Heart right ventricle (tissue), 16 donors: Measurements from ENCODE around the gene ANKRD17. TPM values are rescaled to one million over a fixed set of nuclear protein-coding genes. Genes with fewer than 3 reads are reported as not detected.
A peak's percentile ranks its signal among the peaks of the same experiment; 100 is the strongest.

Source experiments
- ATAC-seq, 8 donors: fragments of 200-7000 bp; cut with Tn5 transposase; one replicate each; pipeline ENCODE4 v1.9.1; 2020; ENCODE audit warnings: mild to moderate bottlenecking in 8 of 8, moderate library complexity in 8 of 8, moderate number of reproducible peaks in 1 of 8
- DNase-seq, 2 donors: peaks; one replicate each; pipeline ENCODE4 v3.0.0-alpha.2; 2020
- H3K27ac ChIP-seq, 10 donors: fragments of 200-600 bp; sonication (generic) in 2 of 10; one replicate each; pipeline versions ENCODE4 v1.5.0 to v1.8.0; 2020 to 2022; ENCODE audit warnings: mild to moderate bottlenecking in 3 of 10
- H3K27me3 ChIP-seq, 7 donors: fragments of 200-600 bp; one replicate each; pipeline ENCODE4 v1.8.0; 2021 to 2022; ENCODE audit warnings: mild to moderate bottlenecking in 2 of 7
- H3K36me3 ChIP-seq, 9 donors: fragments of 200-600 bp; sonication (generic) in 1 of 9; one replicate each; pipeline versions ENCODE4 v1.5.0 to v1.8.0; 2020 to 2022; ENCODE audit warnings: mild to moderate bottlenecking in 2 of 9
- H3K4me1 ChIP-seq, 9 donors: fragments of 200-600 bp; sonication (generic) in 1 of 9; one replicate each; pipeline versions ENCODE4 v1.5.0 to v1.8.0; 2020 to 2022; ENCODE audit warnings: mild to moderate bottlenecking in 4 of 9
- H3K4me3 ChIP-seq, 10 donors: fragments of 200-600 bp; sonication (generic) in 2 of 10; one replicate each; pipeline versions ENCODE4 v1.5.0 to v1.8.0; 2020 to 2022; ENCODE audit warnings: mild to moderate bottlenecking in 7 of 10, moderate library complexity in 2 of 10
- H3K9me3 ChIP-seq, 11 donors: fragments of 200-600 bp in 10 of 11; sonication (generic) in 2 of 11; one replicate each; pipeline versions ENCODE4 v1.5.0 to v1.8.0; 2013 to 2022; ENCODE audit warnings: mild to moderate bottlenecking in 2 of 11, control low read depth in 1 of 11, moderate library complexity in 1 of 11
- CTCF ChIP-seq, 9 donors: fragments of 200-600 bp; sonication (generic) in 2 of 9; IDR thresholded peaks; one replicate each; pipeline versions ENCODE4 v1.5.0 to v1.8.0; 2021 to 2022; ENCODE audit warnings: antibody characterized with exemption in 9 of 9, mild to moderate bottlenecking in 5 of 9, moderate library complexity in 1 of 9
- WGBS, 2 donors: extraction: QIAGEN DNeasy Blood & Tissue Kit; methylation state at CpG; one replicate each; pipeline ENCODE4 v1.1.7; 2013; ENCODE audit warnings: inconsistent platforms in 1 of 2; 5-methylcytosine and 5-hydroxymethylcytosine counted together
- intact Hi-C, 10 donors: fragments of 100-400 bp; cut with DNase I; formaldehyde crosslinking; loops; one replicate each; pipeline versions ENCODE4 v1.11.1 to v1.14.2; 2022
- polyA plus RNA-seq, 2 donors: library from polyadenylated mRNA; stranded (reverse); fragments of 200-250 nt; gene quantifications; one replicate each; pipeline ENCODE4 v1.2.3, GENCODE V29; 2013
- total RNA-seq, 10 donors: library from RNA; stranded (reverse); fragmentation: NEBNext Ultra II Directional in 3 of 10; extraction: Animal tissue kit (Norgen Biotek cat#: 25700) in 3 of 10; gene quantifications; one replicate each; pipeline versions ENCODE4 v1.2.1 to v1.2.4, GENCODE V29; 2021 to 2023
- donor health status: Arrhythmogenic right ventricular cardiomyopathy.
- donor health status: ischemic (EF 13 %, LVEDD 7.1; RV severe dilation, severe dysfunction).
- donor health status: healthy with polysubstance abuse.
- donor health status: DM: no; HTN: yes; CAD: no.
- donor health status: DM: no; HTN: no; CAD: no.
- donor health status: ischemic (EF 25% LVEDD 6.9; RV normal size, moderate dysfunction).
- donor health status: ischemic (EF 25% LVEDD 5.7; RV mildly dilated, moderate dysfunction).
- donor health status: healthy.
- donor health status: DM: yes; HTN: yes; CAD: no.
- donor health status: Ischemic cardiomyopathy.
- donor health status: ischemic (EF 35%, LVEDD 5.7; RV mildly dilated, moderate dysfunction).
- donor health status: nonischemic (EF 11% LVEDD 7.7; RV severe dilation, severe dysfunction).
- donor health status: DM: yes; HTN: yes; CAD: no.
- donor health status: PGD.
- donor health status: ischemic (EF 29% LVEDD 5.4; RV normal size, mild dysfunction).
- donor health status: nonischemic (EF 23%, LVEDD 6.1; RV moderate dilation, normal function).

Gene ANKRD17
- total and polyA plus RNA-seq, 12 donors: 13.5 to 71.7 (median 60.4) TPM

- Histone ChIP-seq H3K9me3 (no peaks in the 10 kb centered on the region), H3K4me1 (peaks cover 0 to 31% (median 14%) of the 10 kb centered on the region in 9 donors), H3K36me3 (peaks cover 0 to 7% (median 0%) of the 10 kb centered on the region in 9 donors), H3K27me3 (no peaks in the 10 kb centered on the region), H3K27ac (peak overlapping the region in 2 of 10 donors; percentile 39 to 45), H3K4me3 (no peak overlapping the region)
- DNase-seq: no peak
- ATAC-seq: peak in 2 of 8 donors; percentile 17 to 24
- intact Hi-C loops: no loop called here
- WGBS, 2 donors: 58 to 70% methylated on average over 4 of the region's 4 CpGs
- no peak for TF ChIP-seq CTCF (IDR thresholded peaks at IDR 0.05)
These were observed 71.3 kb downstream of the ANKRD17 start for GRCh38 chr4:73187325-73187724.

- Histone ChIP-seq H3K36me3 (peaks cover 0 to 7% (median 0%) of the 10 kb centered on the region in 9 donors), H3K4me1 (peaks cover 0 to 31% (median 13%) of the 10 kb centered on the region in 9 donors), H3K4me3 (no peak overlapping the region), H3K27ac (no peak overlapping the region), H3K27me3 (no peaks in the 10 kb centered on the region), H3K9me3 (no peaks in the 10 kb centered on the region)
- DNase-seq: no peak
- intact Hi-C loops: no loop called here
- ATAC-seq: no peak
- TF ChIP-seq CTCF (IDR thresholded peaks at IDR 0.05): no peak
These were observed 72.7 kb downstream of the ANKRD17 start for GRCh38 chr4:73185903-73186302.

DNA sequence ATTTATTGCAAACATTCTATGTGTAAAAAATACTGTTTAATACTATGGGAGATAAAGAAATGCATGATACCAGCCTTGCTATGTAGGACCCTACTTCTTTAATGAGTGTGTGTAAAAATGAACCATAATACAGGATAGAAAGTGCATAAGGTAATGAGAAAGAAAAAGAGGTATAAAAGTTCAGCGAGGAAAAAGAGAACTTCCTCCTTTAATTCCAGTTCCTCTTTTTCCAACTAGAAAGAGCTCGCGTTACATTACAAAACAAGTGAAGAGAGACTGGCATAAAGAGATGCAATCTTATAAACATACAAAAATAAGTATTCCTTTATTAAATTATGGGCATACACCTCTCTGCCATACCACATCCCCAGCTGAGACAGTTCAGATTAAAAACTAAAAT lies 77.4 kb downstream of the ANKRD17 start:
- H3K27me3 ChIP-seq: no peaks in the 10 kb centered on the region
- H3K4me3 ChIP-seq: no peak overlapping the region
- intact Hi-C loops: no loop called here
- H3K9me3 ChIP-seq: no peaks in the 10 kb centered on the region
- H3K27ac ChIP-seq: no peak overlapping the region
- WGBS, 2 donors: 84 to 91% methylated on average over 3 of the region's 3 CpGs
- TF ChIP-seq CTCF (IDR thresholded peaks at IDR 0.05): no peak
- DNase-seq: no peak
- H3K4me1 ChIP-seq: peaks cover 0 to 40% (median 22%) of the 10 kb centered on the region in 9 donors
- no peak for ATAC-seq
- H3K36me3 ChIP-seq: peaks cover 0 to 18% (median 0%) of the 10 kb centered on the region in 9 donors

- DNase-seq (no peak), ATAC-seq (no peak)
- H3K27ac ChIP-seq: peak overlapping the region in 1 of 10 donors; percentile 5
- no peak for TF ChIP-seq CTCF (IDR thresholded peaks at IDR 0.05)
- H3K4me3 ChIP-seq: no peak overlapping the region
- peaks cover 0 to 11% (median 3%) of the 10 kb centered on the region in 11 donors for H3K9me3 ChIP-seq
- no peaks in the 10 kb centered on the region for H3K27me3 ChIP-seq
- peaks cover 0 to 39% (median under 1%) of the 10 kb centered on the region in 9 donors for H3K36me3 ChIP-seq
- 76 to 83% methylated on average over 5 of the region's 5 CpGs for WGBS, 2 donors
- intact Hi-C loops: loop anchor here in 1 of 10 donors (5.0 kb wide), 1 partner anchor 34 kb away; no protein-coding TSS in a partner anchor
- peaks cover 0 to 36% (median 22%) of the 10 kb centered on the region in 9 donors for H3K4me1 ChIP-seq
These were observed 80.2 kb downstream of the ANKRD17 start for GRCh38 chr4:73178389-73178788.
